WERI-Rb-1 (cell line): Measurements from ENCODE around the gene LSM8.

Experiments used
- DNase-seq: peaks from one replicate; pipeline ENCODE4 v3.0.0-alpha.2; 2020
- H3K27ac ChIP-seq: fragments of 250-450 bp; sonication (Bioruptor Pico); 2 replicates; pipeline ENCODE4 v1.5.1; 2020; ENCODE audit warnings: mild to moderate bottlenecking, moderate library complexity
- H3K27me3 ChIP-seq: fragments of 250-450 bp; sonication (Bioruptor Pico); 2 replicates; pipeline ENCODE4 v1.5.1; 2021; ENCODE audit warnings: mild to moderate bottlenecking, low read depth, moderate library complexity; ENCODE audit not compliant: insufficient read depth, severe bottlenecking
- H3K36me3 ChIP-seq: fragments of 250-450 bp; sonication (Bioruptor Pico); 2 replicates; pipeline ENCODE4 v1.5.1; 2020; ENCODE audit warnings: mild to moderate bottlenecking, moderate library complexity
- H3K4me3 ChIP-seq: 2 replicates; pipeline ENCODE4 v1.5.1; 2011; ENCODE audit warnings: low read depth, mild to moderate bottlenecking, control low read depth, low read length
- H3K9me3 ChIP-seq: fragments of 250-450 bp; sonication (Bioruptor Pico); 2 replicates; pipeline ENCODE4 v1.5.1; 2021; ENCODE audit warnings: mild to moderate bottlenecking, moderate library complexity; ENCODE audit not compliant: severe bottlenecking
- CTCF ChIP-seq: IDR thresholded peaks from 2 replicates; pipeline ENCODE4 v1.5.1; 2011; ENCODE audit warnings: low read depth, mild to moderate bottlenecking, control low read depth, inconsistent platforms, low read length

Gene LSM8

DNA sequence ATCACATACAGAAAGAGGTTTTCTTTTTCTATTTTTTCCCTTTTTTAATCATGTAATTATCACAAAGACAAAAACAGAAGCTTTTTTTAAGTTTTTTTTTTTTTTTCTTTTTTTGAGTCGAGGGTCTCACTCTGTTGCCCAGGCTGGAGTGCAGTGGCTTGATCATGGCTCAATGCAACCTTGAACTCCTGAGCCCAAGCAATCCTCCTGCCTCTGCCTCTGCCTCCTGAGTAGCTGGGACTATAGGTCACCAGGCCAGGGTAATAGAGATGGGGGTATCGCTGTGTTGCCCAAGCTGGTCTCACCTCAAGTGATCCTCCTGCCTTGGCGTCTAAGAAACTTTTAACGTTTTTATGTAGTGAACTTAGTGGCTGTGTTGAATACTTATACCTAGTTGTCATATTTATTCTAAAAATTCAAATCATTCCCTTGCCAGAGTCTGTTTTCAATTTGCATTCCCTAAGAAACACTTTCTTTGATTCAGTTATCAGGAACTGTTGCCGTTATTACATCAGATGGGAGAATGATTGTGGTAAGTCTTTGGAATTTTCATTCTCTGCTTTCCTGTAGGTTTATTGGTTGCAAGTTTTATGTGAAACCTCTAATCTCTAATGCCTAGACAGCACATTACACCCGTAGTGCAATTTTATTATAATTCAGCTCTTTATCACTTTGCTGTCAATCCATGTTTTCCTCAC, 1.3 kb downstream of the LSM8 start:
- Histone ChIP-seq H3K27ac (no peak overlapping the region), H3K9me3 (peaks cover 2% of the 10 kb centered on the region), H3K27me3 (no peaks in the 10 kb centered on the region), H3K4me3 (peak overlapping the region; percentile 87), H3K36me3 (peaks cover 48% of the 10 kb centered on the region)
- no peak for TF ChIP-seq CTCF
- DNase-seq, result no peak

DNA sequence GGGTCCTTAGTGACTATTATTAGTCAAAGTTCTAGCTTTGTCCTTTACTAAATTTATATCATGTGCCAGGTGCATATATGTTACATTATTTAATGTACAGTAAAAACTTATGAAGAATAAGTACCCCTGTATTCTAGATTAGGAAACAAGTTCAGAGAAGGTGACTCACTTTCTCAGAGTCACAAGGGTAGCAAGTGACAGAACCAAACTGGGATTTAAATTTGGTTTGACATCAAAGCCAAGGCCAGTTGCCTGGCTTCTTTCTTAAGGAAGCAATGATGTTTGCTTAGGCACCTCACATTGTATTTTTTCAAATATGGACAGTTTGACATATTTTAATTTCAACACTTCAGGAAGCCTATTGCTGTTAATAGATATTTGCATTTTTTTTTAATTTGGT, 2.5 kb downstream of the LSM8 start:
- no peak overlapping the region for H3K27ac ChIP-seq
- no peaks in the 10 kb centered on the region for H3K27me3 ChIP-seq
- DNase-seq, result no peak
- no peak overlapping the region for H3K4me3 ChIP-seq
- peaks cover 51% of the 10 kb centered on the region for H3K36me3 ChIP-seq
- H3K9me3 ChIP-seq, result peaks cover 2% of the 10 kb centered on the region
- no peak for TF ChIP-seq CTCF

DNA sequence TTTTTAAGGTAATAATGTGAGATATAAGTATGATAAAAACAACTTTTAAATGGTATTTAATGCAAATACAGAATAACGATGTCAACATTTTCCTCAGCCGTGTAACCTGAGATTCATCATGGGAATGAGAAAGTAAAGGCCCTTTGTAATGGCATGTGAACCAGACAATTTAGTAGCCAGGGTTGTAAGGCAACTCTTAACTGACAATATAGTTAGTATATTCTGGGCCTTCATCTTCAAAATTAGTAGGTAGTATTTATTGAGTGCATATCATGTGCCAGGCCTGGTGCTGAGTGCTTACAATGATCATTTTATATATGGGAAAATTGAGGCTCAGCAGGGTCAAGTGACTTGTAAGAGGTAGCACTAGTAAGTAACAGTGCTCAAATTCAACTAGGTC, 10.6 kb downstream of the LSM8 start:
- no peaks in the 10 kb centered on the region for H3K27me3 ChIP-seq
- no peak for DNase-seq
- H3K9me3 ChIP-seq, result no peaks in the 10 kb centered on the region
- no peak overlapping the region for H3K27ac ChIP-seq
- H3K4me3 ChIP-seq, result no peak overlapping the region
- TF ChIP-seq CTCF, result no peak
- peaks cover 15% of the 10 kb centered on the region for H3K36me3 ChIP-seq

- Histone ChIP-seq H3K27me3 (no peaks in the 10 kb centered on the region), H3K9me3 (no peaks in the 10 kb centered on the region), H3K36me3 (peaks cover 6% of the 10 kb centered on the region), H3K27ac (no peak overlapping the region), H3K4me3 (no peak overlapping the region)
- TF ChIP-seq CTCF, result peak; percentile 71
- peak; percentile 51 for DNase-seq
These were observed 12.0 kb downstream of the LSM8 start for GRCh38 chr7:118195837-118196474.

GRCh38 chr7:118202061-118202460, 18.1 kb downstream of the LSM8 start:
- Histone ChIP-seq H3K36me3 (no peaks in the 10 kb centered on the region), H3K27ac (no peak overlapping the region), H3K9me3 (no peaks in the 10 kb centered on the region), H3K4me3 (no peak overlapping the region), H3K27me3 (no peaks in the 10 kb centered on the region)
- no peak for DNase-seq
- TF ChIP-seq CTCF, result no peak
